ENCODE measurements around the gene JMJD1C. TPM values are rescaled to one million over a fixed set of nuclear protein-coding genes. Genes with fewer than 3 reads are reported as not detected.

JMJD1C gene
- total and polyA plus RNA-seq, 8 donors, result 25.6 to 56.9 (median 36.7) TPM

DNA sequence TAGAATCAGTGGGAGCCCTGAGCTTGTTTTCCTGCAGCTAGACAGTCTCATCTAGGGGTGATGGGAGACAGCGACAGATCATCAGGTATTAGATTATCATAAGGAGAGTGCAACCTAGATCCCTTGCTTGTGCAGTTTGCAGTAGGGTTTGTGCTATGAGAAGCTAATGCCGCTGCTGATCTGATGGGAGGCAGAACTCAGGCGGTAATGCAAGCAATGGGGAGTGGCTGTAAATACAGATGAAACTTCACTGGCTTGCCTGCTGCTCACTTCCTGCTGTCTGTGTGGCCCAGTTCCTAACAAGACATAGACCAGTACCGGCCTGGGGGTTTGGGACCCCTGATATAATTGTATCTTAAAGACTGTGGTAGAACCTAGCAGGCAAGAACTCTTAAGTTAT, 315.0 kb downstream of the JMJD1C start:
- FAIRE-seq, result no peak

DNA sequence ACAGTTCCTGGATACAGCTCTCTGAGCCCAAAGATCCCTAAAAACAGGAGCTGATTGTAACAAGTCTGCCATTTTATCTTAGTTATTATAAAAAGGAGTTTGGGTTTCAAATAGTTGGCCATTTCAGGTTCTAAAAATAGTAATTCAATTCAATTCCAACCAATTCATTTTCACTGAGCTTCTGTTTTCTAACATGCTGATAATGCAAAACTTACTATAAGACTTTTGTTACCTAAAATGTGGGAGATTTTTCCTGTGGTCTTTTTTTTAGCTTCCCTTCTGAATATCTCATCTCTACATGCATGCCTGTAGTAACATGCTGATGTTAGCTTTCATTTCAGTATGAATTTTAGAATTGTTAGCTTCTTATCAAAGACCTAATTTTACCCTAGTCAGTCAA, 319.3 kb downstream of the JMJD1C start:
- DNase-seq (no peak), ATAC-seq (no peak), FAIRE-seq (no peak)
- peaks cover 0 to 17% (median 0%) of the 10 kb centered on the region in 3 donors for H3K36me3 ChIP-seq
- intact Hi-C loops (cut with DNase I), result no loop called here
- no peaks in the 10 kb centered on the region for H3K27me3 ChIP-seq
- H3K4me1 ChIP-seq, result peaks cover 0 to 4% (median 0%) of the 10 kb centered on the region in 3 donors
- no peaks in the 10 kb centered on the region for H3K9me3 ChIP-seq
- no peak overlapping the region for H3K27ac ChIP-seq
- TF ChIP-seq, protein P1, sequence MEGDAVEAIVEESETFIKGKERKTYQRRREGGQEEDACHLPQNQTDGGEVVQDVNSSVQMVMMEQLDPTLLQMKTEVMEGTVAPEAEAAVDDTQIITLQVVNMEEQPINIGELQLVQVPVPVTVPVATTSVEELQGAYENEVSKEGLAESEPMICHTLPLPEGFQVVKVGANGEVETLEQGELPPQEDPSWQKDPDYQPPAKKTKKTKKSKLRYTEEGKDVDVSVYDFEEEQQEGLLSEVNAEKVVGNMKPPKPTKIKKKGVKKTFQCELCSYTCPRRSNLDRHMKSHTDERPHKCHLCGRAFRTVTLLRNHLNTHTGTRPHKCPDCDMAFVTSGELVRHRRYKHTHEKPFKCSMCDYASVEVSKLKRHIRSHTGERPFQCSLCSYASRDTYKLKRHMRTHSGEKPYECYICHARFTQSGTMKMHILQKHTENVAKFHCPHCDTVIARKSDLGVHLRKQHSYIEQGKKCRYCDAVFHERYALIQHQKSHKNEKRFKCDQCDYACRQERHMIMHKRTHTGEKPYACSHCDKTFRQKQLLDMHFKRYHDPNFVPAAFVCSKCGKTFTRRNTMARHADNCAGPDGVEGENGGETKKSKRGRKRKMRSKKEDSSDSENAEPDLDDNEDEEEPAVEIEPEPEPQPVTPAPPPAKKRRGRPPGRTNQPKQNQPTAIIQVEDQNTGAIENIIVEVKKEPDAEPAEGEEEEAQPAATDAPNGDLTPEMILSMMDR (IDR thresholded peaks at IDR 0.05), result no peak
- H3K4me3 ChIP-seq, result no peak overlapping the region

More for the DNA sequence above, 315.0 kb downstream of the JMJD1C start:
- peaks cover 0 to 1% (median 0%) of the 10 kb centered on the region in 3 donors for H3K4me1 ChIP-seq
- no peak for ATAC-seq
- intact Hi-C loops (cut with DNase I), result loop anchor here in 1 of 3 donors (10.0 kb wide), 1 partner anchor 556 kb away; no protein-coding TSS in a partner anchor
- no peaks in the 10 kb centered on the region for H3K27me3 ChIP-seq
- H3K9me3 ChIP-seq, result no peaks in the 10 kb centered on the region
- H3K36me3 ChIP-seq, result peaks cover 0 to 38% (median 4%) of the 10 kb centered on the region in 3 donors
- no peak overlapping the region for H3K27ac ChIP-seq
- H3K4me3 ChIP-seq, result no peak overlapping the region
- DNase-seq, result no peak
- 96 to 99% methylated on average over 4 of the region's 4 CpGs for WGBS, 2 donors
- TF ChIP-seq, protein P1 (IDR thresholded peaks at IDR 0.05), result no peak

DNA sequence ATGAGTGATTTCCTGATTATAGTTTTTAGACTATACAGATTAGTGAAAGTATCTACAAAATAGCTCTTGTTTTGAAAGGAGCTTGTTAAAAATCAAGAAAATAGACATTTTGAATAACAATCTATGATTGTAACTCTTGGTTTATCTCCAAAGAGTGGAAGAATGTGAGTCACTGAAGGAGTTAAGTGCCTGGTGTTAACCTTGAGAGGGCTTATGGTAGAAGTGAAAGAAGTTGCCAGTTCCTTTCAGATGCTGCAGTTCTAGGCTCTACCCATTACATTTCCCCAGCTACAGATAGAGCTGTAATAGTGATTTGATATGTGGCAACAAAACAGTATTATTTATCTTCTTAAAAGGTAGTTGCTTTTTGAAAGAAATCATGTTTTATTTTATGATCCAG, 320.0 kb downstream of the JMJD1C start:
- no peak overlapping the region for H3K27ac ChIP-seq
- FAIRE-seq, result no peak

GRCh38 chr10:63143987-63144386, 321.8 kb downstream of the JMJD1C start:
- 82 to 84% methylated on average over 5 of the region's 5 CpGs for WGBS, 2 donors
- peaks cover 0 to 4% (median 0%) of the 10 kb centered on the region in 3 donors for H3K4me1 ChIP-seq
- H3K27me3 ChIP-seq, result no peaks in the 10 kb centered on the region
- H3K27ac ChIP-seq, result no peak overlapping the region
- ATAC-seq (no peak), FAIRE-seq (no peak), DNase-seq (no peak)
- no peak overlapping the region for H3K4me3 ChIP-seq
- intact Hi-C loops (cut with DNase I), result no loop called here
- no peaks in the 10 kb centered on the region for H3K9me3 ChIP-seq
- TF ChIP-seq, protein P1 (IDR thresholded peaks at IDR 0.05), result no peak
- H3K36me3 ChIP-seq, result peaks cover 0 to 8% (median 0%) of the 10 kb centered on the region in 3 donors

More for the DNA sequence above, 320.0 kb downstream of the JMJD1C start:
- DNase-seq (no peak), ATAC-seq (no peak)
- no peaks in the 10 kb centered on the region for H3K27me3 ChIP-seq
- H3K9me3 ChIP-seq, result no peaks in the 10 kb centered on the region
- TF ChIP-seq, protein P1 (IDR thresholded peaks at IDR 0.05), result no peak
- H3K4me3 ChIP-seq, result no peak overlapping the region
- peaks cover 0 to 4% (median 0%) of the 10 kb centered on the region in 3 donors for H3K4me1 ChIP-seq
- peaks cover 0 to 15% (median 0%) of the 10 kb centered on the region in 3 donors for H3K36me3 ChIP-seq
- intact Hi-C loops (cut with DNase I), result no loop called here

DNA sequence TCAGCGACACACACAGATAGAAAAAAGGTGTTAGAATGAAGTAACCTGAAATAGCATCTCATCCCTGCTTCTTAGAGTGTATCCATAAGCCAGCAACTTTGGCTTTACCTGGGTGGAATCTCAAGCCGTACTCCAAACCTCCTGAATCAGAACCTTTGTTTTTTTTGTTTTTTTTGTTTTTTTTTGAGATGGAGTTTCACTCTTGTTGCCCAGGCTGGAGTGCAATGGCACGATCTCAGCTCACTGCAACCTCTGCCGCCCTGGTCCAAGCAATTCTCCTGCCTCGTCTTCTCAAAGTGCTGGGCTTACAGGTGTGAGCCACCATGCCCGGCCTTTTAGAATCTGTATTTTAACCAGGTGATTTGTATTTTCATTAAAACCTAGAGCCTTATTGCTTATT, 323.6 kb downstream of the JMJD1C start:
- ATAC-seq (no peak), FAIRE-seq (no peak), DNase-seq (no peak)
- WGBS, 2 donors, result 93 to 100% methylated on average over 6 of the region's 6 CpGs
- intact Hi-C loops (cut with DNase I), result no loop called here
- H3K4me3 ChIP-seq, result no peak overlapping the region
- no peak overlapping the region for H3K27ac ChIP-seq
- TF ChIP-seq, protein P1 (IDR thresholded peaks at IDR 0.05), result no peak
- H3K36me3 ChIP-seq, result no peaks in the 10 kb centered on the region
- H3K27me3 ChIP-seq, result no peaks in the 10 kb centered on the region
- H3K9me3 ChIP-seq, result no peaks in the 10 kb centered on the region
- H3K4me1 ChIP-seq, result peaks cover 0 to 7% (median 0%) of the 10 kb centered on the region in 3 donors

Data from pancreas (tissue), 10 donors.